ENCODE data around the gene GJB2. TPM values are rescaled to one million over a fixed set of nuclear protein-coding genes. Genes with fewer than 3 reads are reported as not detected.

GJB2 gene
- total and polyA plus RNA-seq, 10 donors, result 0.14 to 0.77 (median 0.23) TPM; not detected in 4

DNA sequence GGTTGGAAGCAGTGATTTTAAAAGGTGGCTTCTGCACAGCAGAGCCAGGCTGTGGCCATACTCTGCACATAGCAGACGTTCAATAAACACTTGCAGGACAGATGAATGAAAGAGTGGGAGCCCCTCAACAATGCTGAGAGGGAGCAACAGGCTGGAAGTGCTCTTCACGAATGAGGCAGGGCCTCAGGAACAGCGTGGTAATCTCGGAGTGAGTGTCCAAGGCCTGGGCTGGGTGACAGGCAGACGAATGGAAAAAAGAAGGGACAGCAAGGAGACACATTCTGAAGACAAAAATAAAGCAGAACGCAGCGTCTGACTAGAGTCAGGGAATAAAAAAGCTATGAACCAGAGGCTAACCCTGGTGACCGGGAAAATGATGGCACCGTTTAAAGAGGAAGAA lies 43.0 kb downstream of the GJB2 start:
- Histone ChIP-seq H3K9me3 (no peaks in the 10 kb centered on the region), H3K36me3 (no peaks in the 10 kb centered on the region), H3K4me1 (no peaks in the 10 kb centered on the region), H3K27ac (no peak overlapping the region), H3K4me3 (no peak overlapping the region), H3K27me3 (replicated peaks in 1 of 7) (peaks cover 0 to 61% (median 0%) of the 10 kb centered on the region in 7 donors)
- 65 to 77% (median 67%) methylated on average over 9 of the region's 9 CpGs for WGBS, 5 donors
- intact Hi-C loops (cut with DNase I; ENCODE audit: low total_unique reads), result no loop called here
- no peak for DNase-seq
- no peak for TF ChIP-seq POLR2AphosphoS5 (IDR thresholded peaks at IDR 0.05)
- TF ChIP-seq, protein P1, sequence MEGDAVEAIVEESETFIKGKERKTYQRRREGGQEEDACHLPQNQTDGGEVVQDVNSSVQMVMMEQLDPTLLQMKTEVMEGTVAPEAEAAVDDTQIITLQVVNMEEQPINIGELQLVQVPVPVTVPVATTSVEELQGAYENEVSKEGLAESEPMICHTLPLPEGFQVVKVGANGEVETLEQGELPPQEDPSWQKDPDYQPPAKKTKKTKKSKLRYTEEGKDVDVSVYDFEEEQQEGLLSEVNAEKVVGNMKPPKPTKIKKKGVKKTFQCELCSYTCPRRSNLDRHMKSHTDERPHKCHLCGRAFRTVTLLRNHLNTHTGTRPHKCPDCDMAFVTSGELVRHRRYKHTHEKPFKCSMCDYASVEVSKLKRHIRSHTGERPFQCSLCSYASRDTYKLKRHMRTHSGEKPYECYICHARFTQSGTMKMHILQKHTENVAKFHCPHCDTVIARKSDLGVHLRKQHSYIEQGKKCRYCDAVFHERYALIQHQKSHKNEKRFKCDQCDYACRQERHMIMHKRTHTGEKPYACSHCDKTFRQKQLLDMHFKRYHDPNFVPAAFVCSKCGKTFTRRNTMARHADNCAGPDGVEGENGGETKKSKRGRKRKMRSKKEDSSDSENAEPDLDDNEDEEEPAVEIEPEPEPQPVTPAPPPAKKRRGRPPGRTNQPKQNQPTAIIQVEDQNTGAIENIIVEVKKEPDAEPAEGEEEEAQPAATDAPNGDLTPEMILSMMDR (IDR thresholded peaks at IDR 0.05 in 8 of 11, conservative IDR thresholded peaks at IDR 0.05 in 3 of 11), result no peak
- no peak for TF ChIP-seq POLR2A (IDR thresholded peaks at IDR 0.05)

- intact Hi-C loops (cut with DNase I; ENCODE audit: low total_unique reads), result no loop called here
- no peaks in the 10 kb centered on the region for H3K9me3 ChIP-seq
- no peaks in the 10 kb centered on the region for H3K36me3 ChIP-seq
- H3K27ac ChIP-seq, result no peak overlapping the region
- H3K27me3 ChIP-seq (replicated peaks in 1 of 7), result peaks cover 0 to 72% (median 0%) of the 10 kb centered on the region in 7 donors
- H3K4me1 ChIP-seq, result no peaks in the 10 kb centered on the region
- 84 to 92% (median 87%) methylated on average over 16 of the region's 16 CpGs for WGBS, 5 donors
- H3K4me3 ChIP-seq, result no peak overlapping the region
- no peak for TF ChIP-seq POLR2A (IDR thresholded peaks at IDR 0.05)
- TF ChIP-seq POLR2AphosphoS5 (IDR thresholded peaks at IDR 0.05), result no peak
- TF ChIP-seq, protein P1 (IDR thresholded peaks at IDR 0.05 in 8 of 11, conservative IDR thresholded peaks at IDR 0.05 in 3 of 11), result no peak
- DNase-seq, result no peak
Measured at GRCh38 chr13:20148501-20149183, 44.1 kb downstream of the GJB2 start.

GRCh38 chr13:20146381-20146780 lies 46.4 kb downstream of the GJB2 start:
- intact Hi-C loops (cut with DNase I; ENCODE audit: low total_unique reads), result no loop called here
- no peak for TF ChIP-seq POLR2AphosphoS5 (IDR thresholded peaks at IDR 0.05)
- TF ChIP-seq, protein P1 (IDR thresholded peaks at IDR 0.05 in 8 of 11, conservative IDR thresholded peaks at IDR 0.05 in 3 of 11), result no peak
- TF ChIP-seq POLR2A (IDR thresholded peaks at IDR 0.05), result no peak
- Histone ChIP-seq H3K4me3 (no peak overlapping the region), H3K4me1 (peaks cover 0 to 12% (median 4%) of the 10 kb centered on the region in 6 donors), H3K27me3 (replicated peaks in 1 of 7) (peaks cover 0 to 89% (median 21%) of the 10 kb centered on the region in 7 donors), H3K27ac (no peak overlapping the region), H3K36me3 (no peaks in the 10 kb centered on the region), H3K9me3 (no peaks in the 10 kb centered on the region)
- no peak for DNase-seq
- 82 to 100% (median 91%) methylated on average over 1 of the region's 1 CpG for WGBS, 5 donors

- H3K36me3 ChIP-seq, result no peaks in the 10 kb centered on the region
- peaks cover 0 to 88% (median 25%) of the 10 kb centered on the region in 7 donors for H3K27me3 ChIP-seq (replicated peaks in 1 of 7)
- intact Hi-C loops (cut with DNase I; ENCODE audit: low total_unique reads), result no loop called here
- H3K4me1 ChIP-seq, result peaks cover 0 to 12% (median 4%) of the 10 kb centered on the region in 6 donors
- TF ChIP-seq POLR2AphosphoS5 (IDR thresholded peaks at IDR 0.05), result no peak
- TF ChIP-seq, protein P1 (IDR thresholded peaks at IDR 0.05 in 8 of 11, conservative IDR thresholded peaks at IDR 0.05 in 3 of 11), result no peak
- TF ChIP-seq POLR2A (IDR thresholded peaks at IDR 0.05), result no peak
- no peak for DNase-seq
- WGBS, 5 donors, result 73 to 88% (median 76%) methylated on average over 7 of the region's 7 CpGs
- H3K4me3 ChIP-seq, result no peak overlapping the region
- no peak overlapping the region for H3K27ac ChIP-seq
- H3K9me3 ChIP-seq, result no peaks in the 10 kb centered on the region
Measured at GRCh38 chr13:20145521-20145920, 47.2 kb downstream of the GJB2 start.
